HG03571 (cell line): ENCODE results near the gene COQ4.
"Not testable (repeated sequence)": the region's sequence is repeated elsewhere in the genome, so short reads cannot be mapped to it uniquely, and the experiment has no call there.

Source experiments
- ATAC-seq: cut with Tn5 transposase; IDR thresholded peaks from one replicate; pipeline ENCODE4 v1.9.1; 2021; ENCODE audit not compliant: unreplicated experiment

COQ4 gene

GRCh38 chr9:128322404-128323211, at the start of gene COQ4, which contains the start of gene TRUB2:
Gene COQ4 (plus strand): TSS chr9:128322839. CDS start chr9:128322859, 20 bp downstream.
Gene TRUB2 (minus strand): TSS chr9:128322447. CDS start chr9:128322408, 39 bp downstream.
- peak; percentile 77 for ATAC-seq

- ATAC-seq = no peak
Measured at GRCh38 chr9:128274245-128274644, 48.4 kb upstream of the COQ4 start.

GRCh38 chr9:128275198-128276007, 47.2 kb upstream of the COQ4 start, which contains the start of gene GOLGA2:
Gene GOLGA2 (minus strand): TSS chr9:128276007. CDS start chr9:128275976, 31 bp downstream.
- ATAC-seq = peak; percentile 43

- peak; percentile 93 for ATAC-seq
Measured at GRCh38 chr9:128276008-128276573, 46.5 kb upstream of the COQ4 start, which contains the start of gene SWI5. Gene SWI5 (plus strand): TSS chr9:128276276.

GRCh38 chr9:128276574-128277270, 45.9 kb upstream of the COQ4 start:
- ATAC-seq = no peak

GRCh38 chr9:128279088-128280073, 43.3 kb upstream of the COQ4 start:
- ATAC-seq = not testable (repeated sequence)

GRCh38 chr9:128280084-128280622, 42.5 kb upstream of the COQ4 start:
- ATAC-seq = no peak

- ATAC-seq = no peak
Measured at GRCh38 chr9:128282500-128282899, 40.1 kb upstream of the COQ4 start.

- no peak for ATAC-seq
Measured at GRCh38 chr9:128285033-128285784, 37.4 kb upstream of the COQ4 start.

- ATAC-seq = no peak
Measured at GRCh38 chr9:128286440-128286839, 36.2 kb upstream of the COQ4 start.

- ATAC-seq = no peak
Measured at GRCh38 chr9:128288273-128289004, 34.2 kb upstream of the COQ4 start.

GRCh38 chr9:128292009-128292408, 30.6 kb upstream of the COQ4 start:
- ATAC-seq = no peak

- ATAC-seq = no peak
Measured at GRCh38 chr9:128293091-128293490, 29.5 kb upstream of the COQ4 start.

- no peak for ATAC-seq
Measured at GRCh38 chr9:128294142-128294541, 28.5 kb upstream of the COQ4 start.

GRCh38 chr9:128296340-128297220, 26.1 kb upstream of the COQ4 start:
- no peak for ATAC-seq

GRCh38 chr9:128297221-128297773, 25.3 kb upstream of the COQ4 start:
- no peak for ATAC-seq
